Measurements from ENCODE around the gene FAM204A.

FAM204A gene

GRCh38 chr10:118287076-118287806 is 54.9 kb downstream of the FAM204A start:
- DNase-seq (ENCODE audit: extremely low read depth in 1 of 2, low read depth in 1 of 2) = no peak

GRCh38 chr10:118286051-118286838 is 55.9 kb downstream of the FAM204A start:
- DNase-seq (ENCODE audit: extremely low read depth in 1 of 2, low read depth in 1 of 2) = no peak

- DNase-seq (ENCODE audit: extremely low read depth in 1 of 2, low read depth in 1 of 2) = no peak
Observed at GRCh38 chr10:118282670-118283069, 59.5 kb downstream of the FAM204A start.

GRCh38 chr10:118278649-118279048 is 63.5 kb downstream of the FAM204A start:
- DNase-seq (ENCODE audit: extremely low read depth in 1 of 2, low read depth in 1 of 2) = no peak

- DNase-seq (ENCODE audit: extremely low read depth in 1 of 2, low read depth in 1 of 2) = no peak
Observed at GRCh38 chr10:118277871-118278270, 64.3 kb downstream of the FAM204A start.

- no peak for DNase-seq (ENCODE audit: extremely low read depth in 1 of 2, low read depth in 1 of 2)
Observed at GRCh38 chr10:118276727-118277126, 65.4 kb downstream of the FAM204A start.

GRCh38 chr10:118276204-118276603 is 65.9 kb downstream of the FAM204A start:
- DNase-seq (ENCODE audit: extremely low read depth in 1 of 2, low read depth in 1 of 2) = no peak

- no peak for DNase-seq (ENCODE audit: extremely low read depth in 1 of 2, low read depth in 1 of 2)
Observed at GRCh38 chr10:118273662-118274061, 68.5 kb downstream of the FAM204A start.

GRCh38 chr10:118272767-118273166 is 69.4 kb downstream of the FAM204A start:
- no peak for DNase-seq (ENCODE audit: extremely low read depth in 1 of 2, low read depth in 1 of 2)

DNA sequence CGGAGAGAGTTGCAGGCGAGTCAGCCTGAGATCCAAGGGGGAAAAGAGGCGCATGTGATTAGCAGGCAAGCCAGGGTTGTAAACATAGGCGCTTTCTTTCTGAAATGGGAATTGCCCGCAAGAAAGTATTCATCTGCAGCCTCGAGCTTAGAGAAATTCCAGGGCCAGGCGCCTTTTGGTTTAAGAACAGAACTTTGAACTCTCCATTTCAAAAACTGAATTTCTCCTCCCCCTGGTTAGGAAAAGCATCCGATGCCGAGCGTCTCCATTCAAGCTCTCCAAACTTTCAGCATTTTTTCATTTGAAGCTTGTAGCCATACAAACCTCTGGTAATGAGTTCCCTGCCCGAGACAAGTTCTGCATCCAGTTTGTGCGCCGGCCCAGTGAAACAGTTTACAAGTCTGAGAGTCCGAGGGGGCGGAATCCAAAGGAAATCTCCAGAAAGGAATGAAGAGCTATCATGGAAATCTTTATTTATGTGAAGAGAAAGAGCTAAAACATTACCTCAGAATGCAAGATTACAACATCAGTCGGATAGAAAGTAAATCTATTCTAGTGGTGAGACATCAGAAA is 69.9 kb downstream of the FAM204A start:
- no peak for DNase-seq (ENCODE audit: extremely low read depth in 1 of 2, low read depth in 1 of 2)

DNA sequence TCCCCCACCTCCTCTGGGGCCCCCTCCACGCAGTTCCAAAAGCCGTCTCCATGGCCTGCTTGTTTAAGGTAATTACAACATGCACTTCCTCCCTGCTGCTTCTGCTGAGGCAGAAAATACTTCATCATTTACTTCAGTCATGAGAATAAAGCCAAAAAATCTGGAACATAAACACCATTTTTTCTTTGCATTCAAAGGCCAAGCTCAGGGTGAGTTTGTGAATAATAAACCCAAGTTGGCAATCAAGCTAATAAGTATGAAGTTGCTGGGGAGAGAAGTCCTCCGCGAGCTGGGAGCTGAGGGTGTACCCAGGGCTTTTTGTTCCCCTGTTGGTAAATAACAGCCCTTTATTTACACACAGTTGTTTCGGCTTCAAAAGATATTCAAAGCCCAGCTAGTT is 70.5 kb downstream of the FAM204A start:
- DNase-seq (ENCODE audit: extremely low read depth in 1 of 2, low read depth in 1 of 2) = no peak

DNA sequence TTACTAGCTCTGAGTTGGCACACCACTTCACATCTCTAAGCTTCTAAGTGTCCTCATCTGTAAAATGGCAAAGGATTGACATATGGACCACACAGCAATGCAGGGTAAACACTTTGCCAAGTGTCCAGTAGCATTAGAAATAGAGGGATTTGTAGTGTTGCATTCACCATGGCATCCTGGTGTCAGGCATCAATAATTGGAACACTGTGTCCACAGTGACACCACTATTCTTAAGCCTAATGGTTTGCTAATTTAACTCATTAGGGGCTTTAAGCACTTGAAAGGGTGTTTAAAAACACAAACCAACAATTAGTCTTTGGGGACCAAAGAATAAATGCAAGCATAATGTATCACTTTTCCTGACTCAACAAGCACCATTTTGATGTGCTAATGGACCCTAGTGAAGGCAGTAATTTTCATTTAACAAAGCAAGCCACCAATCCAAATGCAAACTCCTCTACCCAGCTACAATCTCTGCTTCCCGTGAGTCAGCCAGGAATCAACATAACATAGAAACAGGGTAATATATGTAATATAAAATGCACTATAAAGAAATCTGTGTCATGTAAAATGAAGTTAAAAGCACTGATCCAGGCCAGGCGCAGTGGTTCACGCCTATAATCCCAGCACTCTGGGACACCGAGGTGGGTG is 75.9 kb downstream of the FAM204A start:
- DNase-seq (ENCODE audit: extremely low read depth in 1 of 2, low read depth in 1 of 2) = no peak

GRCh38 chr10:118264838-118265470 is 77.2 kb downstream of the FAM204A start:
- DNase-seq (ENCODE audit: extremely low read depth in 1 of 2, low read depth in 1 of 2) = no peak

- no peak for DNase-seq (ENCODE audit: extremely low read depth in 1 of 2, low read depth in 1 of 2)
Observed at GRCh38 chr10:118264252-118264651, 77.9 kb downstream of the FAM204A start.

DNA sequence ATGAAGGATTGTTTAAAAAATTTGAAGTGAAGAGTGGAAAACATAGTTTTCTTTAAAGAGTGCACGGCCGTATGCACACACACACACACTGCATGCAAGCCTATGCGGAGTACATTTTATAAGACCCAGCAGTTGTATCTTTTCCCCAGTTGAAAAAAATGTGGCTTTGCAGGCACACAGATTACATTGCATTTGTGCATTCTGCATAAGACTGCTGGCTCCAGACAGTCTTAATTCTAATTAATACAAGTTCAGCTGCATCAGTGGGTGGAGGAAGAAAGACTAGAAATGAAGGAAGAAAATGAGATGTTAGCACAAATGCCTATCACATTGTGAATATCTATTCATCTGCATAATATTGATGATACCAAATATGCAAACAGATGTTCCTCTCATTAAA is 79.6 kb downstream of the FAM204A start:
- no peak for DNase-seq (ENCODE audit: extremely low read depth in 1 of 2, low read depth in 1 of 2)

- peak in 1 of 2 donors; percentile 11 for DNase-seq (ENCODE audit: extremely low read depth in 1 of 2, low read depth in 1 of 2)
Observed at GRCh38 chr10:118259288-118259906, 82.7 kb downstream of the FAM204A start.

DNA sequence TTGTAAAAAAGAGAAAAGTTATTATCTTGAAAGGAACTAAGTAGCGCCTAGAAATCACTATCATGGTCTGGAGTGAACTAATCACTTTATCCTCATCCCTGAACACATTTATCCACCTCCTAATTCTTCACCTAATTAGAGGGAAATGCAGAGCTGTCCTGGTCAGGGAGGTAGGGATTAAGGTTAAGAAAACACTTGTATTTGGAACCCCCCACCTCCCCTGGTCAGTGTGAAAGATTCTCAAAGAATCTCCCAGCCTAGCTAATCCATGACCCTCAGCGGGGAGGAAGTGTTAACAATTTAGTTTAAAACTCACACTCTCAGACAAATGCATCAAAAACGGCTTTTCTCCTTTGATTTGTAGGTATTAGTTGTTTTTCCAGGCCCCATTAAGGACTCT is 83.8 kb downstream of the FAM204A start:
- no peak for DNase-seq (ENCODE audit: extremely low read depth in 1 of 2, low read depth in 1 of 2)

DNA sequence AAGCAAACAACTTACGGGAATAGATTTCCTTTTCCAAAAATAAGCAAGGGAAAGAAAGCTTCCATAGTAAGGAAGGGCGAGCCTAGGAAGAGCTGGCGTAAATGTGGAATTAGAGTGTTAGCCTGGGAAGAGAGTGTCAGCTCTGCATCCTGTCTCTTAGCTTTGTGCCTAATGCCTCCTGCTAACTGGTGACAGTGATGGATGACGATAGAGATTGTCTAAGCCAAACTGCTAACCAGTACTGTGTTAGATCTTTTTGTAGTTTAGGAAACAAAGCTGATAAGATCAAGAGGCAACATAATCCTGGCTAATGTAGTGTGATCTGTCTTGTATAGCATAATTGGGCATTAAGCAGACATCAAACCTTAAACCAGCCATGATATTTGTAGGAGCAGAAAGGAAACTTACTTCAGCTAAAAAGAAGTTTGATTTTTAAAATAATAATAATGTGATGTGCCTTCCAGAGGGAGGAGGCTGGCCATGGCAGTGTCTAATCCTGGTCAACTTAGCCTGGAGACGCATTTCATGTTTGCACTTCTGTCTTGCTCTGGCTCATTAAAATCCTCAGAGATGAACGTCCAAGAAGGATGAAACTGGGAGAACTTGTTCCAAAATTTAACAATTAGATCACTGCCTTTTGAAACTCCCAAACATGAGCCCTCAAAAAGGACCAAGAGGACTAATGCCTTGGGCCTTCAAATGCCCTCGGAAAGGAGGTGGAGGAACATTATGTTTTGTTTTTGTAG is 85.1 kb downstream of the FAM204A start:
- no peak for DNase-seq (ENCODE audit: extremely low read depth in 1 of 2, low read depth in 1 of 2)

- no peak for DNase-seq (ENCODE audit: extremely low read depth in 1 of 2, low read depth in 1 of 2)
Observed at GRCh38 chr10:118256209-118256608, 85.9 kb downstream of the FAM204A start.

DNA sequence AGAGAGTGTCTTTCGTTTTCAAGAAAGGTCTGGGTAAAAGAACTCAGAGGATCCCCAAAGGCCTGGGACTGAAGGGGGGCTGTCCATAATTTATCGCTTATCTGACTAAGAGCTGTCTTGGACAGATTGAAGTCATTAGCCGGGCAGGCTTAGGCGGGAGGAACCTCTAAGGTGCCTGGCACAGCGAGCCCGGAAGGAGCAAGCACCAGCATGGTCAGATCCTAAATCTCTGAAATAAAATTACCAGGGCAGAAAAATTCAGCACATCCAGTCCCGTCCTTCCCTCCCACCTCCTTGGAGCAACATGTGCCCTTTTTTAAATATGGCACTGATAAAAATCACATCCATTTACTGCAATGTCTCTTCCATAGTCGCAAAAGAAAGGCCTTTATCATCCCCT is 86.8 kb downstream of the FAM204A start:
- DNase-seq (ENCODE audit: extremely low read depth in 1 of 2, low read depth in 1 of 2) = no peak

All from stimulated activated CD8-positive, alpha-beta memory T cell treated with anti-CD3 and anti-CD28 coated beads, Interleukin-7, amount 100 ng/mL, for 48 hours (primary cell).